Gastrocnemius medialis (tissue), 4 donors: ENCODE results near the gene NPAS2.

Source experiments
- POLR2A ChIP-seq, 2 donors: fragments of 450-650 bp; IDR thresholded peaks; one replicate each; pipeline ENCODE4 v1.6.1; 2017; ENCODE audit warnings: antibody characterized with exemption in 2 of 2, mild to moderate bottlenecking in 2 of 2, moderate library complexity in 2 of 2
- TF ChIP-seq, protein P1 (sequence below), 5 experiments: fragments of 450-650 bp in 3 of 5; fragments of 200-600 bp in 2 of 5; sonication (generic) in 2 of 5; IDR thresholded peaks in 4 of 5; conservative IDR thresholded peaks in 1 of 5; 1 replicate in 4 of 5; 2 replicates in 1 of 5; pipeline ENCODE4 v1.5.1; 2016 to 2019; ENCODE audit warnings: antibody characterized with exemption in 5 of 5, mild to moderate bottlenecking in 3 of 5, moderate library complexity in 3 of 5

- TF ChIP-seq POLR2A (IDR thresholded peaks at IDR 0.05): no peak
- TF ChIP-seq, protein P1, sequence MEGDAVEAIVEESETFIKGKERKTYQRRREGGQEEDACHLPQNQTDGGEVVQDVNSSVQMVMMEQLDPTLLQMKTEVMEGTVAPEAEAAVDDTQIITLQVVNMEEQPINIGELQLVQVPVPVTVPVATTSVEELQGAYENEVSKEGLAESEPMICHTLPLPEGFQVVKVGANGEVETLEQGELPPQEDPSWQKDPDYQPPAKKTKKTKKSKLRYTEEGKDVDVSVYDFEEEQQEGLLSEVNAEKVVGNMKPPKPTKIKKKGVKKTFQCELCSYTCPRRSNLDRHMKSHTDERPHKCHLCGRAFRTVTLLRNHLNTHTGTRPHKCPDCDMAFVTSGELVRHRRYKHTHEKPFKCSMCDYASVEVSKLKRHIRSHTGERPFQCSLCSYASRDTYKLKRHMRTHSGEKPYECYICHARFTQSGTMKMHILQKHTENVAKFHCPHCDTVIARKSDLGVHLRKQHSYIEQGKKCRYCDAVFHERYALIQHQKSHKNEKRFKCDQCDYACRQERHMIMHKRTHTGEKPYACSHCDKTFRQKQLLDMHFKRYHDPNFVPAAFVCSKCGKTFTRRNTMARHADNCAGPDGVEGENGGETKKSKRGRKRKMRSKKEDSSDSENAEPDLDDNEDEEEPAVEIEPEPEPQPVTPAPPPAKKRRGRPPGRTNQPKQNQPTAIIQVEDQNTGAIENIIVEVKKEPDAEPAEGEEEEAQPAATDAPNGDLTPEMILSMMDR (IDR thresholded peaks at IDR 0.05 in 4 of 5, conservative IDR thresholded peaks at IDR 0.05 in 1 of 5): no peak
Observed at GRCh38 chr2:100823665-100824438, 3.9 kb downstream of the NPAS2 start.
